Stimulated activated CD4-positive, alpha-beta T cell treated with anti-CD3 and anti-CD28 coated beads, TNF-alpha, amount 100 ng/mL, for 4 hours (primary cell): ENCODE data around the gene NPTX1.

Experiments used
- DNase-seq, 3 experiments: peaks; one replicate each; pipeline ENCODE4 v3.0.0-alpha.2; 2020; ENCODE audit warnings: low read depth in 3 of 3

The NPTX1 gene

DNA sequence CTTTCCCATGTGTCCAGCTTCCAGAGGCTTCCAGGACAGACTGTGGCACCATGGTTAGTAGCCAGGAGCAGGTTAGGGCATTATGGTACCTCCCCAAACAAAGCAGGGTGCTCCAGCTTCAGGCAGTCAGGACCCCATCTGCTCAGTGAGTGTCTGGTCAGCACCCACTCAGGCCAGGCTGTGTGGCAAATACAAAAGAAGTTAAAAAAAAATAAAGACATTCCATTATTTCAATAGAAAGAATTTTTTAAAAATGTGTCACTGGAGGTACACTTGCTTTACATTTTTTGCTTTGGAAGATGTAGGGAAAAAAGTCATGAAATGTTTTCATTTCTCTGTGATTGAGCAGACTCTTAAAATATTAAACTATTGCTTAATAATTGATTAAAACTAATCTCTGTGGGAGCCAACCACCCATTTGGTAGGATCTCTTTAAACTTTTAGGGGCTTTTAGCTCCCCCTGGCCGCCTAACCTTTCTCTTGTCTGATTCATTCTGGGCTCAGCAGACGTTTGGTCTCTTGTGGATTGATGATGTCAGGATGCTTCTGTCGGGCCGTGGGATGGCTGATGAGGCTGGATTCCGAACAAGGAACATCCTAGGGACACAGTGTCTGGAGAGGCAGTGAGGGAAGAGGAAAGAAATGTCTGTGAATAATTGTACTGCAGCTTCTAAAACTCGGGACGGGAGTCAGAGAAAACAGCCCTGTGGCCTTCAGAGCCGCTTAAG is 28.4 kb upstream of the NPTX1 start:
- DNase-seq = no peak

DNA sequence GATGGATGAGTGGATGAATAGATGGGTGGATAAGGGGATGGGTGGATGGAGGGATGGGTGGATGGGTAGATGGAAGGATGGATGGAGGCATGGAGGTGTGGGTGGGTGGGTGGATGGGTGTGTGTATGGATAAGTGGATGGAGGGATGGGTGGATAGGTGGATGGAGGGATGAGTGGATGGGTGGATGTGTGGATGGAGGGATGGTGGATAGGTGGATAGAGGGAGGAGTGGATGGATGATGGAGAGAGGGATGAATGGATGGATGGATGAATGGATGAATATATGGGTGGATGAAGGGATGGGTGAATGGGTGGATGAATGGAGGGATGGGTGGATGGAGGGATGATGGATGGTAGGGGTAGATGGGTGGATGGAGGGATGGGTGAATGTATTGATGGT is 27.5 kb upstream of the NPTX1 start:
- DNase-seq = no peak

DNA sequence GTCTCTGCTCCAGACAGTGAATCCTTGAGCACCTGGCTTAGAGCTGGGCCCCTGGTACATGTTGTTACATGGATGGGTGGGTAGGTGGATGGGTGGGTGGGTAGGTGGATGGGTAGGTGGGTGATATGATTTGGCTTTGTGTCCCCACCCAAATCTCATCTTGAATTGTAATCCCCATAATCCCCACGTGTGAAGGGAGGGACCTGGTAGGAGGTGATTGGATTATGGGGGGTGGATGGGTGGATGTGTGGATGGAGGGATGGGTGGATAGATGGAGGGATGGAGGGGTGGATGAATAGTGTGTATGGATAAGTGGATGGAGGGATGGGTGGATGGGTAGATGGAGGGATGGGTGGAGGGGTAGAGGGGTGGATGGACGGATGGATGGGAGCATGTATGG is 26.6 kb upstream of the NPTX1 start:
- DNase-seq = no peak

DNA sequence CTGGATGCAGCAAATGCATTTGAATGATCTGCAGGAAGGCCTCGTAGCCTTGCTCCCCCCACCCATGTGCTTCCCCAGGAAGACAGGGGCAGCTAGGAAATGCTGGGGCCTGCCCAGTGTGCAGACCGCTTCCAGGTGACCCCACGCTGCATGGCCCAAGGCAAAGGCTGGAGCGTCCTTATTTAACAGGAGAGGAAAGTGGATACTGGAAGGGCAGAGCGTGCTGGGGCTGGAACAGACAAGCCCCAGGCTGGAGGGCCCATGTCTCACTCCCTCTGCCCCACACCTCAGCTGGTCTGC is 26.1 kb upstream of the NPTX1 start:
- no peak for DNase-seq

DNA sequence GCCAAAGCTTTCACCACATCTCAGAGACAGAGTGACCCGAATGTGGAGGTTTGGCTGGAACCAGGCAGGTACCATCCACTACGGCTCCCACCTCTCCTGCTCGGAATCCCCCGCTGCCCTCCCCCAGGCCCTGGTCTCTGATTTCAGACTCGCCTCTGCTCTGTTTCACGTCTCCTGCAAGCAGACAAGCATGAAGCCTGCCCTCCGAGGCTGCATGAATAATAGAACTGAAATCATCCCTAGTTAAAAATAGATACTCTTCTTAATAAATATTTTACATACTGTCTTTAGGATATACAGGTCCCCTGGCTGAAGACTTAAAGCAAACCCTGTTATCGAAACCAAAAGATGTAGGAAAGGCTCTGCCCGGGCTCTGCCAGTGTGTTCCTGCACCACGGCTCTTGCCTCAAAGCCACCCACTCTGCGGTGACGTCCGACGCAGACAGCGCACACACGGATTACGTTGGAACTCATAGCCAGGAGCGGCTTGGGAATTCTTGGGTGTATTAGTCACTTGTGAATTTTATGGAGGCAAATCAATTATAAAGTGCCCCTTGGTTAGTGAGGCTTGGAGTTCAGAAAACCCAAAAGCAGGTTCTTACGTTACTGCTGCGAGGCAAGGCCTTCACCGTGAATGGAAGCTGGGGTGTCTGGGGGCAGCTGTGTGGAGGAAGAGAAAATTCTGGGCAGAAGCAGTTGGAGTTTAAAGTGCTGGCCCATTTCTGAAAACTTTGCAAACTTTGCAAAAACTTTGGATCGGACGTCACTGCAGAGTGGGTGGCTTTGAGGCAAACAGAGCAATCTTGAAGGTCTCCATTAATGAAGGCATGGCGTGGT is 25.6 kb upstream of the NPTX1 start:
- DNase-seq = no peak

DNA sequence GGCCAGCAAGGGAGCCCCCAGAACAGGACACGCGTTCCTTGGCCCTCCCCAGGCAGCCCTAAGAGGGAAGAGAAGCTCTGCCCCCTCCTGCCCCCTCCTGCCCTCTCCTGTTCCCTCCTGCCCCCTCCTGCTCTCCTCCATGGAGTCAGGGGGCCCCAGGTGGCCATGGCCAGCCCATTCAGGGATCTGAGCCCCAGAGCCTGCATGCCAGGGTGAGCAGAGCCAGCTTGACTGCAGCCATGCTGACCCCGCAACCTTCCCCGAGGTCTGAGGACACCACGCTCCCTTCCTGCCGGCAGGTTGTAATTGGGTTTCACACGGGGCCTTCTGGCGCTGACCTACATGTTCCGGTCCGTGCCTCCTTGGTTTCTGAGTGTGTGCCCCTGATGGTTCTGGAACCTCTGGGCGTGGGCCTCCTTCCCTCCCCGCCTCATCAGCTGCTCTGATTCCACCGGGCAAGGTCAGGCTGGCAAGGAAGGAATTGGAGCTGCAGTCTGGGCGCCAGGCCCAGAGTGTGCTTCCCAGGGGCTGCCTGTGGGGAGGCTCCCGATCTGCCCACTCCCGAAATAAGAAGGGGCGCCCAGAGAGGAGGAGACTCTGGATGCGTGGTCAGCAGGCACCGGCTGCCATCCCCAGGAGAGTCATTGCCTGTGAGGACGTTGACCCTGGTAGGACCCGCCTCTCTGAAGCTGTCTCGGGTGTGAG is 23.7 kb upstream of the NPTX1 start:
- no peak for DNase-seq

DNA sequence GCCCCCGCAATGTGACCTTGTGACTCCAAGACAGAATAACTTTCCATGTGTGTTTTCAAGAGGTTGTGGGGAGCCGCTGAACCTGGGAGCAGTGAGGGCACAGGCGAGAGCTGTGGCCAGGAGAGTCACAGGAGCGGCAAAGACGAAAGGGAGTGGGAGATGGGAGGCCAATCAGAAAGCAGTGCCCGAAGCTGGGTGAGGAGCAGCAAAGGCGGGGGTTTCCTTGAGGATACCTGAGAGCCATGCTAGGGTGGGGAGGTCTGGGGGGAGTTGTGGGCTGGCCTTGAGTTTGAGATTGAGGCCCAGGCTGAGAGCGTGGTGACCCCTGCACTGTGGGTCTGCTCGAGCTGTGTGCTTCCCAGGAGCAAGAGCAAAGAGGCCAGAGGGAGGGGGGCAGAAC is 23.2 kb upstream of the NPTX1 start:
- DNase-seq = no peak

DNA sequence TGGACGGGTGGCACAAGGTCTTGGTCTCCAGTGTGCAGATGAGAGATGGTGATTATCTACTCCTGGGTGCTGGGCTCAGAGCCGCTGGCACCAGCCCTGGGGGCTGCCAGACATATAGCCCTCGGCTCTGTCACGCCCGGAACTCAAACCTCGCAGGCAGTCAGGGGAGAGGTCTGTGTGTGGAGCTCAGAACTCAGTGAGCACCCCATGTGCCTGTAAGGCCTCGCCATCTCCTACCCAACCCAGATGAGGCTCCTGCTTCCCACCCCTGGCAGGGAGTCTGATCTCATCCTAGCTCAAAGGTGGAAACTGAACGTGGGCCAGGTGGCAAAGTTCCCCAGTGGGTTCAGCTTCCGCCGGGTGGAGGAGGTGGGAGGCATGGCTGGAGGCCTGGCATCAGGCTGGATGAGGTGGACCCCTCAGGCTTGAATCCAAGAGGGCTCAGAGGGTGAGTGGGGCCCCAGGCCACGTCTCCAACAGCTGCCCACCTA is 22.6 kb upstream of the NPTX1 start:
- DNase-seq = no peak

DNA sequence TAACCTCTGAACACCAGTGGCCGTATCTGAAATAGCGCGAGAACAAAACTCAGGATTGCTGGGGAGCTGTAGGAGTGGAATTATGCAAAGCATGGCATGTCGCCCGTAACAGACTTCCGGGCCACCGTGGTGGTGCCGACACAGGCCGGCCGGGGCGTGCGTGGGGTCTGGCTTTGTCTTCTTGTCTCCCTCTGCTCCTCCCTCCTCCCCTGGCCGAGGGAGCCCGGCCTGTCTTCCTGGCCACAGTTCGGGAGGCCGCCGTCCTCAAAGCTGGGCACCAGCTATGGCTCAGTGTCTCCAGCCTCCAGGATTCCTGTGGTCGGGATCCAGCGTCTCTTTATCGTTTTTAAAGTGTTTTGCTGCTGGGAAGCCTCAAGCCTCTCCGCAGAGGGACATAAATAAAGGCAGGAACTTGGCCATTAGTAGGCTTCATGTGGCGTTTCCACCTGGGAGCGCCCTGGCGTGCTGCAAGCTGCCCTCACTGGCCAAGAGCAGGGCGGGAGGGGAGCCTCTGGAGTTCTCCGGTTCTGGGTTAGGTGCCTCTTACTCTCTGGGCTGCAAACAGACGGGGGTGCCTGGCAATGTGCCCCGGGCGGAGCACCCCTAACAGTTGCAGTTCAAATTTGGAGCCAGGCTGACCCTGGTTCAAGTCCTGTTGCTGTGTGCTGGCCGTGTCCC is 22.0 kb upstream of the NPTX1 start:
- DNase-seq = no peak

DNA sequence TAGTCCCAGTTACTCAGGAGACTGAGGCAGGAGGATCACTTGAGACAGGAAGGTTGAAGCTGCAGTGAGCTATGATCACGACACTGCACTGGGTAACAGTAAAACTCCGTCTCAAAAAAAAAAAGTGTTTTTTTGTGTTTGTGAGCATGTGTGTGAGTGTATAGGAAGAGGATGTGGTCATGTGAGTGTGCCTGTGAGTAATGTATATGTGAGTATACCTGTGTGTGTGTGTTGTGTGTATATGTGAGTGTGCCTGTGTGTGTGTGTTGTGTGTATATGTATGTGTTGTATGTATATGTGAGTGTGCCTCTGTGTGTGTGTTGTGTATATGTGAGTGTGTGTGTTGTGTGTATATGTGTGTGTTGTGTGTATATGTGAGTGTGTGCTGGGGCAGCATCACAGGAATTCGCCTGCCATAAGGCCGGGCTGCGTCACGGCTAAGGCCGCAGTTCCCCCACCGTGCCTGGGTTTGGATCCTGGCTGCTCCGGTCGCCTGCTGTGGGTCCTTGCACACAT is 21.4 kb upstream of the NPTX1 start:
- DNase-seq = no peak

DNA sequence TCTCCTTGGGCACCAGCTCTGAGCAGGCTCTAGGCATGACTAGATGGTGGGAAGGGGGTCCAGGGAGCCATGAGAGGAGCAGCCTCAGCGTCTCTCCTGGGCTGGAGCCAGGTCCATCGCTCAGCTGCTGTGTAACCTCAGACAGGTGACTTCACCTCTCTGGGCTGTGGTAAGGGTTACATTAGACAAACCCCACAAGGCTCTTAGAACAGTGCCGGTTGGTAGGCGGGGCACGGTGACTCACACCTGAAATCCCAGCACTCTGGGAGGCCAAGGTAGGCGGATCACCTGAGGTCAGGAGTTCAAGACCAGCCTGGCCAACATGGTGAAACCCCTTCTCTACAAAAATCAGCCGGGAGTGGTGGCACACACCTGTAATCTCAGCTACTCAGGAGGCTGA is 18.1 kb upstream of the NPTX1 start:
- no peak for DNase-seq

DNA sequence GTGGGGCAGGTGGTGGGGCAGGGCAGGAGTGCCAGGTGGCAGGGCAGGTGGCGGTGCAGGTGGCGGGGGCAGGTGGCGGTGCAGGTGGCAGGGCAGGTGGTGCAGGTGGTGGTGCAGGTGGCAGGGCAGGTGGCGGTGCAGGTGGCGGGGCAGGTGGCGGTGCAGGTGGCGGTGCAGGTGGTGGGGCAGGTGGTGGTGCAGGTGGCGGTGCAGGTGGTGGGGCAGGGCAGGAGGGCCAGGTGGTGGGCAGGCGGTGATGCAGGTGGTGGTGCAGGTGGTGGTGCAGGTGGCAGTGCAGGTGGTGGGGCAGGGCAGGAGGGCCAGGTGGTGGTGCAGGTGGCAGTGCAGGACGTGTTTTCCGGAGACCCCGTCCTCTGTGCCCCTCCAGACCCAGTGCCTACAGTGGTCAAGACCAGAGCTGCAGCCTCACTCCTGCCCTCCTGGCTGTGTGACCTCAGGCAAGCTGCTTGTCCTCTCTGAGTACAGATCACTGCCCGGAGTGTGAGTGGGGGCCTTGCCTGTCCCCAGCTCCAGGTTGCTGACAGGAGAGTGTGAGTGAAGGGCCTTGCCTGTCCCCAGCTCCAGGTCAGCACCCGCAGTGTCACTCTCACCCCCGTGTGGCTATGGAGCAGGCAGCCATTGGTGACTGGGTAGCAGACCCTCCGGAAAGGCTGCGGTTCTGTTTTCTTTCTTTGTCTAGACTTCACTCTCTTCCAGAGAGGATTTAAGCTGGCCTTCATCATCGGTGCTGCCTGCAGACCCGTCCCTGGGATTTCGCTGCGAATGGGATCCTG is 16.1 kb upstream of the NPTX1 start:
- DNase-seq = no peak

DNA sequence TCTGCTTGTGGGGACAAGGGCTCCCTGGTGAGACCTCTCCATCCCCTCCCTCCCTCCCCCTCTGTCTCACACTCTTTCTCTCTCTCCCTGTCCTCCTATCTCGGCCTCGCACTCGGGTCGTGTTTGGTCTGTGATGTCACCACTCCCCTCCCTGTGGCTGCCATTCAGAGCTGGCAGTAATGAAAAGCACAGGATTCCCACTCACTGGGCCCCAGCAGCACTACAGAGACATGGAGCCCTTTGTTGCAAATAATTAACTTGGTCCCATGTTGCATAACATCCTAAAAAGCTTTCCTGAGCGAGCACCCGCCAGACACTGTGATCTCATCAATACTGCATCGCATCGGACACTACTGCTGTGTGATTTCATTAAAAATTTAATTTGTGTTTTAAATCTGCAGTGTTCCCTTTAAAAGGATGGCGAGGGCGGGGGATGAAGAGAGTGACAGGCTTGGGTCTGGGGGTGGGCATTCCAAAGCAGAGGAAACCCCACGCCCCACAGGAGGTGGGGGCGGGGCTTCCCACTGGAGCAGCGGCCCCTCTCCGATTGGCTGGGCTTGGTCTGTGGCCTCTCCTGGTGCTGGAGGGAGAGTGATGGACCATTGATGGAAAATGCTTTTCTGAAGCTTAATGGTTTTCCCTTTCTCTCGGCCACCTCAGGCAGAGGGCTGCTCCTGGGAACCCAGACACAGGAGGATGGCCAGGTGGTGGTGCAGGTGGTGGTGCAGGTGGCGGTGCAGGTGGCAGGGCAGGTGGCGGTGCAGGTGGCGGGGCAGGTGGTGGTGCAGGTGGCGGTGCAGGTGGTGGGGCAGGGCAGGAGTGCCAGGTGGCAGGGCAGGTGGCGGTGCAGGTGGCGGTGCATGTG is 15.3 kb upstream of the NPTX1 start:
- no peak for DNase-seq

DNA sequence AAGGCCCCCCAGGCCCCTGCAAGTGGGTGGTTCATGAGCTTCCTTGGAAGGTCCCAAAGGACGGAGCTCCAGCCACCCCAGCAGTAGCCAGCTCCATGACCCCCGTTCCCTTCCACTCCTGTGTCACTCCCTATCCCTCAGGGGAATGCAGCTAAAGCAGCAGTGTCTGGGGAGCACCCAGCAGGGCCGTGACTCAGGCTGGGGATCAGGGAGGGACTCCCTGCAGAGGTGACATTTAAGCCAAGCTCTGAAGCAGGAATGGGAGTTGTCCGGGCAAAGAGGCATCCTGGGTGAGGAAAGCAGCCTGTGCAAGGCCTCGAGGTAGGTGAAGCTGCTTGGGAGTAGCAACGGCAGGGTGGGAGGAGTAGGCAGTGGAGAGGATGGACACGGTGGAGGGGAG is 11.1 kb upstream of the NPTX1 start:
- DNase-seq = no peak

DNA sequence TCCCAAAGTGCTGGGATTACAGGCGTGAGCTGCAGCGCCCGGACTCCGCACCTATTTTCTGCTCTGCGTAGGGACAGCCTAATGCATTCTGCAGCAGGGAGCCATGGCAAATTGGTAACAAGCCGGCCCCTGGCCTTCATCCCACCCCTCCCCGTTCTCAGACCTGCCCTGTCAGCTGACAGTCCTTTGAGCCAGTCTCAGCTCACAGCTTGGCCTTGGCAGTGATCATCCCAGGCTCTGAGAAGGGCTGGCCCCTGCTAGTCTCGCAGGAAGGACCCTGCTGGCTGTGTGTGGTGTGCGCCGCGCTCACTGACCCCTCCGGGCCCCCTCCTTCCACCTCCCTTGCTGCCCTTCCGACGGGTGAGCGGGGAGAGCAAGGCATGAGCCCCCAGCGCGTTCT is 10.3 kb upstream of the NPTX1 start:
- no peak for DNase-seq

DNA sequence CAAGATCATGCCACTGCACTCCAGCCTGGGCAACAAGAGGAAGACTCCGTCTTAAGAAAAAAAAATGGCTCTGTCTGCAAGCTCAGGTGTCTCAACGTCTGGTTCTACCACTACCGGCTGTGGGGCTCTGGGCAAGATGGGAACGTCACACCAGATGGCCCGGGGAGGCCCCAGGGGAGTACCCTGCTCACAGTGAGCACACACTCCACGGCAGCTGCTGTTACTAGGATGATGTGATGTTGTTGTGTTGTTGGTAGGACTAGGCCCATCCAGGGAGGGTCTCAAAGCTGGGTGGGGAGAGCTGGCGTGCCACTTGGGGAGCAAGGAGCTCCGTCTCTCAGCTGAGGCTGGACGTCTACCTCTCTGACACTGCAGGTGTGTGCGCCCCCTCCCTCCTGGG is 9.4 kb upstream of the NPTX1 start:
- DNase-seq = no peak

DNA sequence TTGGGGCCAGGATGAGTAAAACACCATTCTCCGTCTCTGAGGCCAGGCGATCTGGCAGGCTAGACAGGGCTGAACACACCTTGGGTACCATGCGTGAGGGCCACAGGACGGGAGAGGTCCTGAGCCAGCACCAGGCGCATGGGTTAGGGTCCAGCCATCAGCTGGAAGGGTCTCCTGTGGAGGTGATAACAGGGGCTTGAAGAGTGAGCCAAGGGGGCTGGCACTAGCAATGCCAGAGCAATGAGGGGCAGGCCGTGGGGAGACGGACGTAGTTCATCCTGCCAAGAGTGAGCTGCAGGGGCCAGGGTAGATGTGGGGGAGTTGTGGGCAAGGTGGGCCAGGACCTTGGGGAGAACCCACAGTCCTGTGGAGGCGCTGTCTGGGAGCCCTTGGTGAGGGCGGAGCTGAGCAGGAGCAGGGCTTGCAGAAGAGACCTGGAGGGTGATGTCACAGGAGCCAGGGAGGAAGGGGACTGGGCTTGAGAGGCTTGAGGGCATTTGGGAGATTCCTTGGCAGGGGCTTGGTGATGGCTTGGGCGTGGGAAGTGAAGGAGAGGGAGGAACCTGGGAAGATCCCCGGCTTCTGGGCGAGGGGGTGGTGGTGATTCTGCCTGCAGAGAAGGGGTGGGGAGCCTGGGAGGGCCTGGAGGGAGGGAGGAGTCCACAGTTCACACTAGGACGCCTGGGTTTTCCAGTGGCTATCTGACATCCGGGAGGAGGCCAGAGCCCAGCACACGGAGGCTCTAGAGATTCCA is 6.3 kb upstream of the NPTX1 start:
- no peak for DNase-seq

DNA sequence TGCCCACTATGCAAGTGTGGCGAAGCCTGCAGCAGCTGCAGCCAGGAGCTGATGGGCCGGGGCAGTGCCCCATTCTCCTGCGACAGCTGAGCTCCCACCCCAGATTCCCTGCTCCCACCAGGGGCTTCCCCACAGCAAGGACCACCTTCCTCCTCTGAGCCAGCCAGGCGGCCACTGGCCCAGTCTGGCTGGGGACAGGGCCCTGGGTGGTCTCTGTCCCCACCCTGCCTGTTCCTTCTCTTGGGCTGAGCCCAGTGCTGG is 5.6 kb upstream of the NPTX1 start:
- DNase-seq = no peak

DNA sequence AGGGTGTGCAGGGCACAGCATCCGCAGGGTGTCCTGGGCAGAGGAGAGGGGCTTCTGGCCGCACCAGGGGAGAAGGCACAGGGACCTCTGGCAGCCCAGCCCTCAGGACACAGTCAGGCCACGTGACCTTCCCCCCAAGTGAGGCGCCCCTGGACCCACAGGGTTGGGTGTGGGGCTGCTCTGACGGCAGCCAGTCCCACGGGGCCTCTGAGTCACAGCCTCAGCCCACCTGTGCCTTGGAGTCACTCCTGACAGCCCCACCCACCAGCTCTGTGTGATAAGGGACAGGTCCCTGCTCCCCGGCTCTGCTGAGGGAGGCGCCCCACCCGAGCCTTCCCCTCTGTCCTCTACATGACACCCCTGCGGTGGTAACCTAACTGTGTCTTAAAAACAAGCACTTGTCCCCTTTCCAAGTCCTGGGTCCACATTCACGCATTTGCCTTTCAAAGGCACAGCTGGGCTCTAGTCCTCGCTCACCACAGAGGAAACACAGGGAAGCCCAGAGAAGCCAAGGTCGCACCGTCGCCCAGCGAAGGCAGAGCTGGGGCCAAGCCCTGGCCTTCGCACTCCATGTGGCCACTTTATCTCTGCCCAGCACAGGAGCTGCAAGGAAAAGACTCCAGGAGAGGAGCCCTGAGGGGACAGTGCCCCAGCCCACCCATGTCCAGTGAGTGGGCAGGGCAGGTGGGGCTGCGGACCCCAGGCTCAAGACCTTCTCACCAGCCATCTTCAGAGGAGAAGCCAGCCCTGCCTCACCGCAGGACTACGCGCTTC is 5.1 kb upstream of the NPTX1 start:
- no peak for DNase-seq
